Kidney (tissue), 14 donors: ENCODE measurements around the gene ZNF615. TPM values are rescaled to one million over a fixed set of nuclear protein-coding genes. Genes with fewer than 3 reads are reported as not detected.

Experiments used
- DNase-seq, 5 donors: peaks; one replicate each; pipeline ENCODE4 v3.0.0-alpha.2; 2013 to 2020
- FAIRE-seq: peaks from 2 replicates; lab custom pipeline; 2012; peaks lifted over from hg19 to GRCh38; lab: Jason Lieb, UNC
- H3K27ac ChIP-seq, 2 donors: one replicate each; pipeline ENCODE4 v1.7.0; 2013; ENCODE audit warnings: low read depth in 2 of 2, low read length in 2 of 2, inconsistent platforms in 1 of 2
- H3K27me3 ChIP-seq: one replicate; pipeline ENCODE4 v1.7.1; 2013; ENCODE audit warnings: low read length, inconsistent platforms; ENCODE audit not compliant: control insufficient read depth, insufficient read depth
- H3K36me3 ChIP-seq, 3 donors: one replicate each; pipeline versions ENCODE4 v1.7.0 to v1.7.1; 2013; ENCODE audit warnings: low read length in 3 of 3, control low read depth in 1 of 3, inconsistent platforms in 1 of 3; ENCODE audit not compliant: insufficient read depth in 3 of 3, control insufficient read depth in 2 of 3
- H3K4me1 ChIP-seq, 3 donors: one replicate each; pipeline versions ENCODE4 v1.7.0 to v1.7.1; 2013; ENCODE audit warnings: low read length in 3 of 3, inconsistent platforms in 1 of 3, low read depth in 1 of 3; ENCODE audit not compliant: control insufficient read depth in 2 of 3, insufficient read depth in 2 of 3
- H3K4me3 ChIP-seq, 3 donors: one replicate each; pipeline versions ENCODE4 v1.7.0 to v1.8.1; 2013; ENCODE audit warnings: low read length in 3 of 3, control low read depth in 1 of 3, inconsistent platforms in 1 of 3
- H3K9ac ChIP-seq, 3 donors: one replicate each; pipeline versions ENCODE4 v1.7.0 to v1.7.1; 2013; ENCODE audit warnings: low read length in 3 of 3, control low read depth in 1 of 3, inconsistent platforms in 1 of 3
- H3K9me3 ChIP-seq, 3 donors: one replicate each; pipeline versions ENCODE4 v1.7.0 to v1.7.1; 2013; ENCODE audit warnings: low read length in 3 of 3, control low read depth in 1 of 3, inconsistent platforms in 1 of 3; ENCODE audit not compliant: control insufficient read depth in 2 of 3, insufficient read depth in 1 of 3
- intact Hi-C: fragments of 100-400 bp; cut with DNase I; formaldehyde crosslinking; loops from one replicate; pipeline ENCODE4 v1.11.1; 2022
- polyA plus RNA-seq: library from polyadenylated mRNA; stranded (reverse); fragments of 350-450 nt; fragmentation: Illumina TruSeq; extraction: RNeasy Lipid Tissue Mini Kit (QIAGEN cat#74804); gene quantifications from one replicate; pipeline ENCODE4 v1.2.3, GENCODE V29; 2014; ENCODE audit warnings: low read depth, low replicate concordance; ENCODE audit not compliant: insufficient read depth
- total RNA-seq: library from RNA; stranded (reverse); fragmentation: NEBNext Ultra II Directional; extraction: Animal tissue kit (Norgen Biotek cat#: 25700); gene quantifications from one replicate; pipeline ENCODE4 v1.2.1, GENCODE V29; 2021
- TF ChIP-seq, protein P1 (sequence below): IDR thresholded peaks from 3 replicates; pipeline ENCODE4 v1.5.1; 2012; ENCODE audit warnings: mild to moderate bottlenecking, moderate library complexity, borderline replicate concordance; ENCODE audit not compliant: insufficient read depth; ENCODE audit errors: extremely low read depth
- donor health status: control.
- donor health status: control.
- donor health status: control.
- donor health status: control.
- donor health status: control.
- donor health status: DM: yes; HTN: yes; CAD: no.
- donor health status: Normal renal cell carcinoma (clear cell type).

ZNF615 gene
- total and polyA plus RNA-seq, 2 donors from 2014 or later, result 5.3 to 15.3 TPM

DNA sequence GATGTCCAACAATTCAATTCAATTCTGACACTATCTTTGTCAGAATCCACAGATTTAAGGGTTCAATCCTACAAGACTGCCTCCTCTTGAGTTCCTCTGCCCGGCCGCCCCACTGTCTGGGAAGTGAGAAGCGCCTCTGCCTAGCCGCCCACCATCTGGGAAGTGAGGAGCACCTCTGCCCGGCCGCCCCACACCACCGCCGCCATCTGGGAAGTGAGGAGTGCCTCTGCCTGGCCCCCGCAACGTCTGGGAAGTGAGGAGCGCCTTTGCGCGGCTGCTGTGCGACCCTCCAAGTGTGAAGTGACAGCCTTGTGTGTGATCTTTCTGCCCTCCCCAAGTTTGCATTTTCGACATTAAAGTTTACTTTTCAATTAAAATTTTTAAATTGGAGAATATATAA is 14.2 kb upstream of the ZNF615 start:
- TF ChIP-seq, protein P1, sequence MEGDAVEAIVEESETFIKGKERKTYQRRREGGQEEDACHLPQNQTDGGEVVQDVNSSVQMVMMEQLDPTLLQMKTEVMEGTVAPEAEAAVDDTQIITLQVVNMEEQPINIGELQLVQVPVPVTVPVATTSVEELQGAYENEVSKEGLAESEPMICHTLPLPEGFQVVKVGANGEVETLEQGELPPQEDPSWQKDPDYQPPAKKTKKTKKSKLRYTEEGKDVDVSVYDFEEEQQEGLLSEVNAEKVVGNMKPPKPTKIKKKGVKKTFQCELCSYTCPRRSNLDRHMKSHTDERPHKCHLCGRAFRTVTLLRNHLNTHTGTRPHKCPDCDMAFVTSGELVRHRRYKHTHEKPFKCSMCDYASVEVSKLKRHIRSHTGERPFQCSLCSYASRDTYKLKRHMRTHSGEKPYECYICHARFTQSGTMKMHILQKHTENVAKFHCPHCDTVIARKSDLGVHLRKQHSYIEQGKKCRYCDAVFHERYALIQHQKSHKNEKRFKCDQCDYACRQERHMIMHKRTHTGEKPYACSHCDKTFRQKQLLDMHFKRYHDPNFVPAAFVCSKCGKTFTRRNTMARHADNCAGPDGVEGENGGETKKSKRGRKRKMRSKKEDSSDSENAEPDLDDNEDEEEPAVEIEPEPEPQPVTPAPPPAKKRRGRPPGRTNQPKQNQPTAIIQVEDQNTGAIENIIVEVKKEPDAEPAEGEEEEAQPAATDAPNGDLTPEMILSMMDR, result no peak
- intact Hi-C loops, result no loop called here
- Histone ChIP-seq H3K27ac (no peak overlapping the region), H3K4me1 (peaks cover 0 to 3% (median 0%) of the 10 kb centered on the region in 3 donors), H3K9ac (no peak overlapping the region), H3K4me3 (no peak overlapping the region), H3K27me3 (no peaks in the 10 kb centered on the region), H3K9me3 (peaks cover 7 to 25% (median 10%) of the 10 kb centered on the region in 3 donors), H3K36me3 (peaks cover 20 to 40% (median 34%) of the 10 kb centered on the region in 3 donors)
- DNase-seq (peak in 1 of 5 donors; percentile 65), FAIRE-seq (no peak)

DNA sequence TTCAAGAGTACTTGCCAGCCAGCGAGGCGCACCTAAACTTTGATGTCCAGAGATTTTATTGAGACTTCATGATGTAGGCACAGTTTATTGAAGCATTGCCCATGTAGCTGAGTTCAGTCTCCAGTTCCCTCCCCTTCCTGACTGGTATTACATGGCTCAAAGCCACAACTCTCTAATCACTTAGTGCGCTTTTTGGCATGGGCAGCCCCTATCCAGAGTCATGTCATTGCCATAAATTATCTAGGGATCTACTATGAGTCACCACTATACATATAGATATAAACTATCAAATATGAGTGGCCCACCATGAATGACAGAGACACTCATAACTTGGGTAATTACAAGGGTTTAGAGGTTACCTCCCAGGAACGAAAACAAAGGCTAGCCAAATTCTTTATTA is 12.5 kb upstream of the ZNF615 start:
- Histone ChIP-seq H3K27me3 (no peaks in the 10 kb centered on the region), H3K4me3 (peak overlapping the region in 1 of 3 donors; percentile 11), H3K4me1 (no peaks in the 10 kb centered on the region), H3K27ac (no peak overlapping the region), H3K9me3 (peaks cover 9 to 41% (median 20%) of the 10 kb centered on the region in 3 donors), H3K36me3 (peaks cover 37 to 52% (median 51%) of the 10 kb centered on the region in 3 donors), H3K9ac (no peak overlapping the region)
- intact Hi-C loops, result no loop called here
- TF ChIP-seq, protein P1, result no peak
- FAIRE-seq (no peak), DNase-seq (no peak)

DNA sequence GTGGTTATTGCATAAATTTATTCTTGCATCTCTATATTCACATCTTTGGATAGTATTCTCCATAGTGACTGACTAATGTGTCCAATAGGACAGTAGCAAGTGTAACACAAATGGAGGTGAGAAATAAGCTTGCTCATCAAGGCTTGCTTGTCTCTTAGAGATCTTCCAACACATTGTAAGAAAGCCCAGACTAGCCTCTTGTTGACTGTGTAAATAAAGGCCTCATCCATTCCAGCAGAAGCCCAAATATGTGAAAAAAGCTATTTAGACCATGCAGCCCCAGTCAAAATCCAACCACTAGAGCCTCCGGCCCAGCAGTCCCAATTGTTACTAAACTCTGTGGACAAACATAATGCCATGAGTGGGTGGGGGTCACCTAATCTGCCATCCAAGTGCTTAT is 2.7 kb upstream of the ZNF615 start:
- TF ChIP-seq, protein P1, result no peak
- no peak overlapping the region for H3K4me3 ChIP-seq
- DNase-seq (no peak), FAIRE-seq (no peak)
- H3K36me3 ChIP-seq, result peaks cover 2 to 7% (median 3%) of the 10 kb centered on the region in 3 donors
- intact Hi-C loops, result no loop called here
- peaks cover 0 to 3% (median 3%) of the 10 kb centered on the region in 3 donors for H3K4me1 ChIP-seq
- no peak overlapping the region for H3K27ac ChIP-seq
- no peaks in the 10 kb centered on the region for H3K27me3 ChIP-seq
- no peak overlapping the region for H3K9ac ChIP-seq
- H3K9me3 ChIP-seq, result peaks cover 0 to 8% (median 0%) of the 10 kb centered on the region in 3 donors

DNA sequence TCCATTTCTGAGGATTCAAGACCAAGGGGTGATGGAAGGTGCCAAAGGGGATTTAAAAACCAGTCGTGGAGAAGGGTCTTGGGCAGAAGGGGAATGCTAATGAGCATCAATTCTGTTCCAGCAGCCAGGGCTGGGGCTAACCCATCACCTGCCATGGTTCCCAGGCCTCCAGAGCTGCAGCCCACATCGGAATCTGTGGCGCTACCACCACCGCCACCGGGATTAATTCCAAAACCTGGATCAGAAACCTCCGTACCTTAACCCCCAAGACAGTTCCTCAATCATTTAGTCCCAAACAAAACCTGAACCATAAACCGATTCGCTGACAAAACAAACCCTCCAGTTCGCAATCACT is 583 bp downstream of the ZNF615 start:
- peak in 2 of 5 donors; percentile 51 to 77 for DNase-seq
- no peaks in the 10 kb centered on the region for H3K27me3 ChIP-seq
- peak overlapping the region; percentile 77 to 99 (median 88) for H3K9ac ChIP-seq
- H3K36me3 ChIP-seq, result peaks cover 2 to 8% (median 4%) of the 10 kb centered on the region in 3 donors
- H3K4me3 ChIP-seq, result peak overlapping the region; percentile 99 to 100 (median 99)
- TF ChIP-seq, protein P1, result no peak
- H3K27ac ChIP-seq, result peak overlapping the region; percentile 85 to 88
- peaks cover 0 to 3% (median 3%) of the 10 kb centered on the region in 3 donors for H3K4me1 ChIP-seq
- FAIRE-seq, result no peak
- peaks cover 0 to 3% (median 0%) of the 10 kb centered on the region in 3 donors for H3K9me3 ChIP-seq
- intact Hi-C loops, result no loop called here
